Natural killer cell (primary cell): ENCODE results near the gene MTMR8. TPM values are rescaled to one million over a fixed set of nuclear protein-coding genes. Genes with fewer than 3 reads are reported as not detected.
A peak's percentile ranks its signal among the peaks of the same experiment; 100 is the strongest.
"Not testable (repeated sequence)": the region's sequence is repeated elsewhere in the genome, so short reads cannot be mapped to it uniquely, and the experiment has no call there.

ENCODE experiments used
- ATAC-seq, 3 donors: fragments of 150-1000 bp in 2 of 3; fragments of 200-7000 bp in 1 of 3; cut with Tn5 transposase; 1 replicate in 1 of 3; 2 replicates in 2 of 3; pipeline ENCODE4 v1.10.0; 2021; ENCODE audit warnings: mild to moderate bottlenecking in 2 of 3, moderate library complexity in 2 of 3
- DNase-seq, 2 donors: peaks; one replicate each; pipeline versions ENCODE4 v3.0.0 to v3.0.0-alpha.2; 2013 to 2021; ENCODE audit warnings: mixed read lengths in 1 of 2
- H3K27ac ChIP-seq: one replicate; pipeline ENCODE4 v1.5.1; 2013; ENCODE audit warnings: mild to moderate bottlenecking, low read length
- H3K27me3 ChIP-seq: one replicate; pipeline ENCODE4 v1.6.1; 2013; ENCODE audit warnings: low read length; ENCODE audit not compliant: control insufficient read depth, insufficient read depth
- H3K36me3 ChIP-seq: one replicate; pipeline ENCODE4 v1.6.1; 2013; ENCODE audit warnings: low read length; ENCODE audit not compliant: control insufficient read depth, insufficient read depth
- H3K4me1 ChIP-seq: one replicate; pipeline ENCODE4 v1.6.1; 2013; ENCODE audit warnings: low read length; ENCODE audit not compliant: control insufficient read depth, insufficient read depth
- H3K4me3 ChIP-seq: one replicate; pipeline ENCODE4 v1.5.1; 2013; ENCODE audit warnings: low read length
- H3K9me3 ChIP-seq: one replicate; pipeline ENCODE4 v1.6.1; 2013; ENCODE audit warnings: low read length; ENCODE audit not compliant: control insufficient read depth, insufficient read depth
- H3K27ac Mint-ChIP-seq, 2 donors: one replicate each; pipeline ENCODE4 v1.8.0; 2022; ENCODE audit warnings: mild to moderate bottlenecking in 2 of 2, mixed read lengths in 2 of 2, moderate library complexity in 1 of 2
- H3K27me3 Mint-ChIP-seq, 2 donors: one replicate each; pipeline ENCODE4 v1.8.0; 2022; ENCODE audit warnings: low read depth in 2 of 2, mixed read lengths in 2 of 2
- H3K36me3 Mint-ChIP-seq: one replicate; pipeline ENCODE4 v1.8.0; 2022; ENCODE audit warnings: mixed read lengths
- H3K4me1 Mint-ChIP-seq, 2 donors: one replicate each; pipeline ENCODE4 v1.8.0; 2022; ENCODE audit warnings: mixed read lengths in 2 of 2
- H3K4me3 Mint-ChIP-seq: one replicate; pipeline ENCODE4 v1.8.0; 2022; ENCODE audit warnings: mild to moderate bottlenecking, moderate library complexity, mixed read lengths
- H3K9me3 Mint-ChIP-seq, 2 donors: one replicate each; pipeline ENCODE4 v1.8.0; 2022; ENCODE audit warnings: mixed read lengths in 2 of 2
- CTCF ChIP-seq: fragments of 200-600 bp; IDR thresholded peaks from one replicate; pipeline ENCODE4 v1.8.0; 2022; ENCODE audit warnings: antibody characterized with exemption
- WGBS: methylation state at CpG from one replicate; pipeline ENCODE4 v1.1.7; 2013; ENCODE audit warnings: missing lambda C conversion rate; ENCODE audit not compliant: insufficient coverage; 5-methylcytosine and 5-hydroxymethylcytosine counted together
- intact Hi-C: fragments of 100-400 bp; cut with micrococcal nuclease; formaldehyde crosslinking; loops from one replicate; pipeline ENCODE4 v1.14.2; 2022
- total RNA-seq, 4 donors: library from RNA; stranded (reverse); fragments of 120-200 nt in 1 of 4; gene quantifications; one replicate each; pipeline versions ENCODE4 v1.2.3 to v1.2.4, GENCODE V29; 2013 to 2022

MTMR8 gene
- total RNA-seq, 3 donors from 2014 or later (not counting 1 experiment from before 2014, with no cell fraction given): 5.7 to 9.3 (median 7.9) TPM

DNA sequence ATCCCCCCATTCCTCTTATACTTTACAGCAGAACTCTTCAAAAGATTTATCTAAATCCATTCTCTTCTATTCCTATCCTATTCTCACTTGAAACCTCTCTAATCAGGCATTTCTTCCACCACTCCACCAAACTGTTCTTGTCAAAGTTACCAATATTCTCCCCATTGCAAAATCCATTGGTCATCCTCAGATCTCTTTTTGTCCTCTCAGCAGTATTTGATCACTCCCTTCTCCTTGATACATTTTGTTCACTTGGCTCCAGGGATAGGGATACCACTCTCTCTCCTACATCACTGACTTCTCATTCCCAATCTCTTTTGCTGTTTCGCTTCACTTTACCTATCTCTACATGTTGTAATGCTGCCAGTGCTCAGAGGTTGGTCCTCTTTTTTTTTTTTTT is 2.8 kb upstream of the MTMR8 start:
- intact Hi-C loops: no loop called here
- Mint-ChIP-seq H3K36me3 (no peaks in the 10 kb centered on the region), H3K4me3 (no peak overlapping the region), H3K4me1 (peaks cover 18 to 28% of the 10 kb centered on the region in 2 donors), H3K9me3 (no peaks in the 10 kb centered on the region), H3K27me3 (peaks cover 3 to 7% of the 10 kb centered on the region in 2 donors), H3K27ac (no peak overlapping the region)
- H3K4me3 ChIP-seq: no peak overlapping the region
- no CpG with 5 or more reads among the region's 1 CpG for WGBS
- no peak for ATAC-seq
- no peaks in the 10 kb centered on the region for H3K27me3 ChIP-seq
- H3K27ac ChIP-seq: no peak overlapping the region
- no peak for DNase-seq
- TF ChIP-seq CTCF: no peak
- H3K9me3 ChIP-seq: no peaks in the 10 kb centered on the region
- no peaks in the 10 kb centered on the region for H3K36me3 ChIP-seq
- peaks cover 18% of the 10 kb centered on the region for H3K4me1 ChIP-seq

DNA sequence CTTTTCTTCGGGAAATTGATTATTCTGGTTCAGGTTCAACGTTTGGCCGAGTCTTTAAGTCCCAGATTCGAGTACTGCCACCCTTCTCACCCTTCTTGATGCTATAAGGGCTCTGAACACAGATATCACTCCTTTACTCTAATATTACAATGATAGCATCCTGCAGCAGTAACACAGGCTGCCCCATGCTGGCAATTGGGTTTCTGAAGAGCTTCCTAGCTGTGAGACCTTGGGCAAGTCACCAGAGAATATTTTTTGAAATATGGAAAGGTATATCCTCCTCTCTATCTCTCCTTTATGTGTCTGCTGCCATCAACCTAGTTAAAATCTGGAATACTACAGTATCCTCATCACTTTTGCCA is 297 bp upstream of the MTMR8 start:
- no peaks in the 10 kb centered on the region for H3K36me3 Mint-ChIP-seq
- peak overlapping the region; percentile 78 to 94 for H3K27ac Mint-ChIP-seq
- H3K4me3 ChIP-seq: peak overlapping the region; percentile 93
- H3K4me3 Mint-ChIP-seq: peak overlapping the region; percentile 94
- no peaks in the 10 kb centered on the region for H3K9me3 ChIP-seq
- no peaks in the 10 kb centered on the region for H3K27me3 Mint-ChIP-seq
- intact Hi-C loops: loop anchor here (1.0 kb wide), 1 partner anchor 189 kb away; no protein-coding TSS in a partner anchor
- peak overlapping the region; percentile 3 for H3K27ac ChIP-seq
- ATAC-seq: peak in 2 of 3 donors; percentile 13 to 19
- 2% methylated on average over 4 of the region's 4 CpGs for WGBS
- no peaks in the 10 kb centered on the region for H3K36me3 ChIP-seq
- peaks cover 25 to 35% of the 10 kb centered on the region in 2 donors for H3K4me1 Mint-ChIP-seq
- DNase-seq: no peak
- peaks cover 18% of the 10 kb centered on the region for H3K4me1 ChIP-seq
- no peaks in the 10 kb centered on the region for H3K27me3 ChIP-seq
- no peaks in the 10 kb centered on the region for H3K9me3 Mint-ChIP-seq
- TF ChIP-seq CTCF: no peak

GRCh38 chrX:64394059-64394873 is 986 bp downstream of the MTMR8 start:
- Histone ChIP-seq H3K4me1 (peaks cover 18% of the 10 kb centered on the region), H3K9me3 (no peaks in the 10 kb centered on the region), H3K27me3 (no peaks in the 10 kb centered on the region), H3K27ac (no peak overlapping the region), H3K36me3 (no peaks in the 10 kb centered on the region), H3K4me3 (peak overlapping the region; percentile 93)
- DNase-seq: peak in 1 of 2 donors; percentile 1
- H3K27me3 Mint-ChIP-seq: no peaks in the 10 kb centered on the region
- peak overlapping the region; percentile 78 to 94 for H3K27ac Mint-ChIP-seq
- 40% methylated on average over 9 of the region's 12 CpGs for WGBS
- H3K4me3 Mint-ChIP-seq: peak overlapping the region; percentile 94
- H3K9me3 Mint-ChIP-seq: no peaks in the 10 kb centered on the region
- H3K4me1 Mint-ChIP-seq: peaks cover 25 to 35% of the 10 kb centered on the region in 2 donors
- TF ChIP-seq CTCF: no peak
- peak in 1 of 3 donors; percentile 2 for ATAC-seq
- intact Hi-C loops: no loop called here
- no peaks in the 10 kb centered on the region for H3K36me3 Mint-ChIP-seq

GRCh38 chrX:64389489-64389888 is 5.8 kb downstream of the MTMR8 start:
- Histone ChIP-seq H3K4me1 (peaks cover 6% of the 10 kb centered on the region), H3K36me3 (no peaks in the 10 kb centered on the region), H3K27me3 (no peaks in the 10 kb centered on the region), H3K4me3 (no peak overlapping the region), H3K9me3 (peaks cover 7% of the 10 kb centered on the region), H3K27ac (no peak overlapping the region)
- no peaks in the 10 kb centered on the region for H3K27me3 Mint-ChIP-seq
- DNase-seq: no peak
- H3K27ac Mint-ChIP-seq: no peak overlapping the region
- H3K9me3 Mint-ChIP-seq: peaks cover 2 to 4% of the 10 kb centered on the region in 2 donors
- TF ChIP-seq CTCF: no peak
- H3K36me3 Mint-ChIP-seq: peaks cover 7% of the 10 kb centered on the region
- no peak for ATAC-seq
- no peak overlapping the region for H3K4me3 Mint-ChIP-seq
- intact Hi-C loops: no loop called here
- H3K4me1 Mint-ChIP-seq: peaks cover 21 to 30% of the 10 kb centered on the region in 2 donors

DNA sequence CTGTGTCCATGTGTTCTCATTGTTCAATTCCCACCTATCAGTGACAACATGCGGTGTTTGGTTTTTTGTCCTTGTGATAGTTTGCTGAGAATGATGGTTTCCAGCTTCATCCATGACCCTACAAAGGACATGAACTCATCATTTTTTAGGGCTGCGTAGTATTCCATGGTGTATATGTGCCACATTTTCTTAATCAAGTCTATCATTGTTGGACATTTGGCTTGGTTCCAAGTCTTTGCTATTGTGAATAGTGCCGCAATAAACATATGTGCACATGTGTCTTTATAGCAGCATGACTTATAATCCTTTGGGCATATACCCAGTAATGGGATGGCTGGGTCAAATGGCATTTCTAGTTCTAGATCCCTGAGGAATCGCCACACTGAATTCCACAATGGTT is 14.5 kb downstream of the MTMR8 start:
- intact Hi-C loops, H3K4me3 Mint-ChIP-seq, DNase-seq, H3K27me3 Mint-ChIP-seq, ATAC-seq, H3K4me1 ChIP-seq, H3K4me3 ChIP-seq, H3K27ac ChIP-seq, H3K27ac Mint-ChIP-seq, H3K36me3 ChIP-seq, H3K27me3 ChIP-seq, H3K36me3 Mint-ChIP-seq: not testable (repeated sequence)
- 100% methylated on average over 1 of the region's 4 CpGs for WGBS
- H3K9me3 ChIP-seq: peaks cover 27% of the 10 kb centered on the region
- peaks cover 2 to 15% of the 10 kb centered on the region in 2 donors for H3K9me3 Mint-ChIP-seq
- H3K4me1 Mint-ChIP-seq: peaks cover 6 to 13% of the 10 kb centered on the region in 2 donors
